Adrenal gland (tissue), 5 donors: ENCODE measurements around the gene SLC4A9.

Experiments used
- POLR2A ChIP-seq, 2 donors: fragments of 450-650 bp; IDR thresholded peaks; one replicate each; pipeline ENCODE4 v1.6.1; 2017; ENCODE audit warnings: antibody characterized with exemption in 2 of 2, mild to moderate bottlenecking in 2 of 2, moderate library complexity in 1 of 2
- TF ChIP-seq, protein P1 (sequence below), 6 experiments: fragments of 450-650 bp in 4 of 6; fragments of 200-600 bp in 2 of 6; sonication (generic) in 1 of 6; IDR thresholded peaks; 1 replicate in 5 of 6; 2 replicates in 1 of 6; pipeline versions ENCODE4 v1.5.1 to v1.8.0; 2016 to 2021; ENCODE audit warnings: antibody characterized with exemption in 6 of 6, mild to moderate bottlenecking in 2 of 6, moderate library complexity in 1 of 6
- donor health status: DM: no; HTN: no; CAD: no.

DNA sequence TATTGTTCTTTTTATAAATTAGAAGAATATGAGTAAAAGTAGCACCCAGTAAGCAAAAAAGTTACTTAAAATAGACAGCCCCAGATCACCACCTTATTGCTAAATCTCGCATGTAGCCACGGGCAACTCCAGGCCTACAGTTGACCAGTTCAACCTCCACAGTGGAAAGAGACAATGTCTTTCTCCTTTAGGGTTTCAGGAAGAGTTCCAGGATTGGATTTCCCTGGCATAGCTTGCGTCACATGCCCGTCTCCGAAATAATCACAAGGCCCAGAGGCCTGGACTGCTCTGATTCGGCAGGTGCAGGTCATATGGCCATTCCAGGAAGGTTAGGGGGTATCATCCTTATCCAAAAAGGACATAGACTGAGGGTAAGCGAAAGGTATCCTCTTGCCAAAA, 47.2 kb upstream of the SLC4A9 start:
- TF ChIP-seq, protein P1, sequence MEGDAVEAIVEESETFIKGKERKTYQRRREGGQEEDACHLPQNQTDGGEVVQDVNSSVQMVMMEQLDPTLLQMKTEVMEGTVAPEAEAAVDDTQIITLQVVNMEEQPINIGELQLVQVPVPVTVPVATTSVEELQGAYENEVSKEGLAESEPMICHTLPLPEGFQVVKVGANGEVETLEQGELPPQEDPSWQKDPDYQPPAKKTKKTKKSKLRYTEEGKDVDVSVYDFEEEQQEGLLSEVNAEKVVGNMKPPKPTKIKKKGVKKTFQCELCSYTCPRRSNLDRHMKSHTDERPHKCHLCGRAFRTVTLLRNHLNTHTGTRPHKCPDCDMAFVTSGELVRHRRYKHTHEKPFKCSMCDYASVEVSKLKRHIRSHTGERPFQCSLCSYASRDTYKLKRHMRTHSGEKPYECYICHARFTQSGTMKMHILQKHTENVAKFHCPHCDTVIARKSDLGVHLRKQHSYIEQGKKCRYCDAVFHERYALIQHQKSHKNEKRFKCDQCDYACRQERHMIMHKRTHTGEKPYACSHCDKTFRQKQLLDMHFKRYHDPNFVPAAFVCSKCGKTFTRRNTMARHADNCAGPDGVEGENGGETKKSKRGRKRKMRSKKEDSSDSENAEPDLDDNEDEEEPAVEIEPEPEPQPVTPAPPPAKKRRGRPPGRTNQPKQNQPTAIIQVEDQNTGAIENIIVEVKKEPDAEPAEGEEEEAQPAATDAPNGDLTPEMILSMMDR (IDR thresholded peaks at IDR 0.05), result no peak
- no peak for TF ChIP-seq POLR2A (IDR thresholded peaks at IDR 0.05)
